Cardiac muscle cell (in vitro differentiated cells and primary cell): ENCODE results near the gene COTL1. TPM values are rescaled to one million over a fixed set of nuclear protein-coding genes. Genes with fewer than 3 reads are reported as not detected.
A peak's percentile ranks its signal among the peaks of the same experiment; 100 is the strongest.

ENCODE experiments used
- DNase-seq, 2 donors: peaks; one replicate each; pipeline versions ENCODE4 v3.0.0 to v3.0.0-alpha.2; 2010 to 2017; ENCODE audit warnings: low read depth in 1 of 2, low spot score in 1 of 2
- H3K27ac ChIP-seq: fragments of 200-600 bp; sonication (generic); 2 replicates; pipeline ENCODE4 v1.5.1; 2016
- H3K27me3 ChIP-seq: fragments of 200-600 bp; sonication (generic); 2 replicates; pipeline ENCODE4 v1.6.0; 2016; ENCODE audit warnings: control low read depth
- H3K36me3 ChIP-seq: fragments of 200-600 bp; sonication (generic); 2 replicates; pipeline ENCODE4 v1.5.1; 2016; ENCODE audit warnings: control low read depth
- H3K4me1 ChIP-seq: fragments of 200-600 bp; sonication (generic); 2 replicates; pipeline ENCODE4 v1.8.1; 2017; ENCODE audit warnings: low read depth, mild to moderate bottlenecking, mixed run types
- H3K4me3 ChIP-seq: fragments of 200-600 bp; sonication (generic); 2 replicates; pipeline ENCODE4 v1.5.1; 2016; ENCODE audit warnings: mild to moderate bottlenecking
- H3K9me3 ChIP-seq: fragments of 200-600 bp; sonication (generic); 2 replicates; pipeline ENCODE4 v1.5.1; 2017; ENCODE audit warnings: low read depth, mild to moderate bottlenecking, control low read depth
- CTCF ChIP-seq: IDR thresholded peaks from 2 replicates; pipeline ENCODE4 v1.5.1; 2012; ENCODE audit warnings: low read depth, mild to moderate bottlenecking, low read length
- polyA plus RNA-seq: library from polyadenylated mRNA; unstranded; fragments of >200 nt; fragmentation: Nextera tagmentation; extraction: Ambion mirVana; gene quantifications from 2 replicates; pipeline ENCODE4 v1.2.1, GENCODE V29; 2016
- total RNA-seq: library from RNA; depleted of rRNA; stranded (reverse); fragments of >200 nt; gene quantifications from 2 replicates; pipeline ENCODE4 v1.2.3, GENCODE V29; 2016

COTL1 gene
- total and polyA plus RNA-seq, 2 experiments from 2014 or later = 32.3 to 70.2 TPM

GRCh38 chr16:84613408-84614072 lies 4.3 kb downstream of the COTL1 start:
- DNase-seq = no peak
- H3K27ac ChIP-seq = no peak overlapping the region

GRCh38 chr16:84612686-84613085 lies 5.2 kb downstream of the COTL1 start:
- DNase-seq = no peak
- Histone ChIP-seq H3K4me3 (no peak overlapping the region), H3K4me1 (peaks cover 8% of the 10 kb centered on the region), H3K36me3 (no peaks in the 10 kb centered on the region), H3K27me3 (peaks cover 7% of the 10 kb centered on the region), H3K27ac (no peak overlapping the region), H3K9me3 (no peaks in the 10 kb centered on the region)
- TF ChIP-seq CTCF = no peak

More at GRCh38 chr16:84613408-84614072, 4.3 kb downstream of the COTL1 start:
- peaks cover 7% of the 10 kb centered on the region for H3K27me3 ChIP-seq
- no peaks in the 10 kb centered on the region for H3K9me3 ChIP-seq
- no peak for TF ChIP-seq CTCF
- H3K4me3 ChIP-seq = no peak overlapping the region
- peaks cover 8% of the 10 kb centered on the region for H3K4me1 ChIP-seq
- H3K36me3 ChIP-seq = no peaks in the 10 kb centered on the region

GRCh38 chr16:84611041-84611440 lies 6.8 kb downstream of the COTL1 start:
- Histone ChIP-seq H3K9me3 (no peaks in the 10 kb centered on the region), H3K36me3 (no peaks in the 10 kb centered on the region), H3K4me1 (no peaks in the 10 kb centered on the region), H3K4me3 (no peak overlapping the region), H3K27me3 (no peaks in the 10 kb centered on the region), H3K27ac (no peak overlapping the region)
- no peak for TF ChIP-seq CTCF
- peak in 1 of 2 donors; percentile 89 for DNase-seq

GRCh38 chr16:84610376-84610775 lies 7.5 kb downstream of the COTL1 start:
- DNase-seq = no peak
- Histone ChIP-seq H3K4me1 (no peaks in the 10 kb centered on the region), H3K36me3 (no peaks in the 10 kb centered on the region), H3K9me3 (no peaks in the 10 kb centered on the region), H3K27ac (no peak overlapping the region), H3K27me3 (no peaks in the 10 kb centered on the region), H3K4me3 (no peak overlapping the region)
- no peak for TF ChIP-seq CTCF

- DNase-seq = no peak
- Histone ChIP-seq H3K4me3 (no peak overlapping the region), H3K9me3 (no peaks in the 10 kb centered on the region), H3K27me3 (no peaks in the 10 kb centered on the region), H3K27ac (no peak overlapping the region), H3K36me3 (no peaks in the 10 kb centered on the region), H3K4me1 (peaks cover 3% of the 10 kb centered on the region)
- TF ChIP-seq CTCF = no peak
Measured at GRCh38 chr16:84609563-84610177, 8.2 kb downstream of the COTL1 start.
